ENCODE data around the gene SNCAIP.

The SNCAIP gene

DNA sequence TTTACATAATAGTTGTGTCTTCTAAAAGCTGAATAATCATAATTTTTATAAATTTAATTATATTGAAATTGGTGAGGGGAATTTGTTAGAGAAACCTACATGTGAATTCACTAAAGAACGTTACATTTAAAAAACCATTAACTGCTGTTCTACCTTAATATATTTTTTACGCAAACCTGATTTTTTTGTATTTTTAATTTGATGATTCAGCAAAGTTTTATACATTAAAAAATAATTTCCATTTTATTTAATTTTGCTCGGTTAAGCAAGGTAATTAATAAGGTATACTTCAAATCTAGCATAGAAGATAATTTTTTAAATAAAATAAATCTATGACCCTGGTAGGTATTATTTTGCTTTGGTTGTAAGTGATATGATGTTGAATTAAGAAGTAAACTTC lies 114.3 kb downstream of the SNCAIP start:
- DNase-seq (ENCODE audit: low read depth in 2 of 2), result no peak

DNA sequence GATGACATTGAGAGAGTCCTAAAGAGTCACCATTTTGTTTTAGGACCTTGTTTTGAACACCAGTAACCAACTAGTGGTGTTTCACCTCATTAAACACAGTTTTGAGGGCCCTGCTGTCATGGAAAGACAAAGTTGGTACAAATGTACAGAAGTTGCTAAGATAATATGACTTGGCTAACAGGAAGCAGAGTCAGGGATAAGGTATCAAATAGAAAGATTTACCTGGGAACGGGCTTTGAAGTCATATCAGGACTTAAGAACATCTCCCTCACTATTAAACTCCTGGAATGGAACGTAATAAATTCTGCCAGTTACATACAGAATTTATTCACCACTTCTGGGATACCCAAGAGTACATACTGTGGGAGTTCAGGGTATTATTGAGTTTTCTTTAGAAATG lies 115.6 kb downstream of the SNCAIP start:
- no peak for DNase-seq (ENCODE audit: low read depth in 2 of 2)

DNA sequence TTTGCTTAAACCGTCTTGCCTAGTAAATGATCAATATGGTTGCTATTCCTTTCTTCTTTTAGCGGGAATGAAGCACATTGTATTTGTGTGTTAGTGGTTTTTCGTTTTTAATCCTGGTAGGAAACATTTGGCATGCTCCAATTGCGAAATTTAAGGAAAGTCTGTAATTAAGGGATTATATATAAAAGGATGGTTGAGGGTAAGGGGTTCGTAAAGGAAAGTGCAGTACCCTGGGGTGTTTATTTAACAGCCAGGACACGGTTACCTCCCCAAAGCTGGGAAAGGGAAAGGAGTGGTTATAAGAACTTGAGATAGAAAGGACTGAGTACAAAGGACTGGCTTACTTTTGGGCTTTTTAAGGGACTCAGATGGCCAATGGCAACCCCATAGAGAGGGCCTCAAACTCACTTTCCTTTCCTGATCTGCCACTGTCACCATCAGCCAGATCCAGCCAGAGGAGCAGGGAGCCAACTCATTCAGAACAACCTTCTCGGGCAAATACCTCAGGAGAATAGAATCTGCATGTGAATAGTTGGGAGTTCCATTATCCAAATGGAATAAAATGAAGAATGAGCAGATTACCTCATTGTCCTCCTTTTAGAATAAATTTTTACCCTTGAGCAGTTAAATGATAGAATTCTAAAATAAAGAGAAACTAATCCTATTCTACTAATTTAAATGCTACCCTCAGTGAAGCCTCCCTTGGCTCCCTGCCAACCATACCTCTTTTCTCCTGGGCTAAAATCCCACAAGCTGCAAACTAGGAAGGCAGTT lies 117.7 kb downstream of the SNCAIP start:
- no peak for DNase-seq (ENCODE audit: low read depth in 2 of 2)

DNA sequence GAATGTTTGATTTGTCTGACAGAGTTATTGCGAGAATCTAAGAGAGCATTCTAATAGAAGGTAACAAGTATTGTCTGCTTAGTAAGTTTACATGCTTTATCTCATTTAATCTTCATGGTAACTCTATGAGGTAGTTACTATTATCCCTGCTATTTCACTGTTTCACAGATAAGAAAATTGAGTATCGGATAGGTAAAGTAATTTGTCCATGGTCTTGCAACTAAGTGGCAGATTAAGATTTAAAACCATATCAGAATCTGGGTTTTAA lies 118.2 kb downstream of the SNCAIP start:
- no peak for DNase-seq (ENCODE audit: low read depth in 2 of 2)

DNA sequence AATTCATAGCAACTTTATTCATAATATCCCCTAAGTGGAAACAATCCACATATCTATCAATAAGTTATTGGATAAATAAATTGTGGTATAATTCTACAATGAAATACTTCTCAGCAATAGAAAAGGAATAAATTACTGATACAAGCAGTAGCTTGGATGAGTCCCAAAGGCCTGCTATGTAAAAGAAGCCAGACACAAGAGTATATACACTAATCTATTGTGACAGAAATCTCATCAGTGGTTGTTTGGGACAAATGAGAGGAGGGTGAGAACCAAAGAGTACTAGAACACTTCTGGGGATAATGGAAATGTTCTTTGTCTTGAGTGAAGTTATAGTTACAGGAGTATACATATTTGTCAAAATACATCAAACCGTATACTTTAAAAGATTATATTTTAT lies 119.3 kb downstream of the SNCAIP start:
- no peak for DNase-seq (ENCODE audit: low read depth in 2 of 2)

DNA sequence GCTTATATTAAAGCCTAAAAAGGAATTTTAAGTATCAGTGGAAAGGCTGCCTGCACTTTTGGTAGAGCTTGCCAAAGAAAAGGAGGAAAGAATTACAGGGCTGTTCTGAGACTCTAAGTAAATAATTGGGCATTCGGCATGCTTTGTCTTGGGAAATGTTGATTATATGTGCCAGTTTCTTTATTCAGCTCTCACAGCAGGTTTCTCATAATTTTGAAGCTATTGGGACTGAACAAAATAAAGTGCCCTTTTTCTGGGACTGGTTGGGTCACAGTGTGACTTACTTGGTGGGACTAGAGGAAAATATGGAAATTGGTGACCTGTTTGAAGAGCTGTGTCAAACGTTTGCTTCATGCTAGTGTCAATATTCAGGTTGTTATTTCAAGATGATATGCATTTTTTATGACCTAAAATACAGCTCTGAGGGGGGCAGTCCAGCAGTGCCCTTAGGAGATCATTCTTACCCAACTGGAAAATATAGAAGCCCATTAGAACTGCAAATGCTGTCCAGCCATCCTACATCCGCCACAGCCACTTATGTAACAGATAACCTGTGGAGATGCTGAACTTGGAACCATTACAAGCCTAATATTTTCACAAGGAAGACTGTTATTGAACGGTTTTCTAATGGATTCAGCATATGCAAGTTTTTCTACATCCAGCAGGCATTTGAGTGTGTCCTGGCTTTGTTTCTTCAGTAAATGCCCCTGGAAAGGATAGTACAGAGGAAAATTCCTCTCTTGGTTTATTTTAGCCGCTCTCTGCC lies 122.4 kb downstream of the SNCAIP start:
- no peak for DNase-seq (ENCODE audit: low read depth in 2 of 2)

DNA sequence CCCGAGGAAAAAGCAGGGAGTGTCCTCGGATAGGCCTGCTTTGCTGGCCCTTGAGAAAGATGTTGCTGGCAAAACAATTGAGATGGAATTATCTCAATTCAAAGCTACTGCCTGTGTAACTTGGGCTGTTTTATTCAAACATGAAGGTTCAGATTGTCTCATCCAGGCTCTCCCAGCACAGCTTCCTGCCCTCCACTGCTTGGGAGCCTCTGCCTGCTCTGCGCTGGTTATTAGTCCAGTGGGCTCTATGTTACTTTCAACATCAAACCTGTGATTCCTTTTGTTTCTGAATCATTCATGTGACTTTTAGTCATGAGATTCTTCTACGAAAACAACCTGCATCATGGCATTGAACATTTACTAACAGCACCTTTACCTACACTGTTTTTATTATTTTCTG lies 123.2 kb downstream of the SNCAIP start:
- no peak for DNase-seq (ENCODE audit: low read depth in 2 of 2)

DNA sequence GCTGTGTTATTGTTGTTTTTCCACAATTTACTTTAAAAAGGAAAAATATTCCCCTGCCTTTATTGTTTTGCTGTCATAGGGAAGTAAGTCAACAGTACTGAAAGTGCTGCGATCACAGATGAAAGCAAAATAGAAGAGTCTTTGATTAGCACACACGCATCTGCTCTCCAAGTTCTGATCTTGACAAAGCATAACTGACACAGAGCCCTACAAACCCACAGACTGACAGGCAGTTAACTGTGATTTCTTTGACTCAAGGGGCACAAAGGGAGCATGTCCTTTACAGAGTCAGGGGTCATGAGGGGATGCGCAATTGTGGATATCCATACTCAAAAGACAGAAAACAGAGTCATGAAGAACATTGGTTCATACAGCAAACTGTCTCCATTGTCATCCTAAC lies 123.7 kb downstream of the SNCAIP start:
- no peak for DNase-seq (ENCODE audit: low read depth in 2 of 2)

DNA sequence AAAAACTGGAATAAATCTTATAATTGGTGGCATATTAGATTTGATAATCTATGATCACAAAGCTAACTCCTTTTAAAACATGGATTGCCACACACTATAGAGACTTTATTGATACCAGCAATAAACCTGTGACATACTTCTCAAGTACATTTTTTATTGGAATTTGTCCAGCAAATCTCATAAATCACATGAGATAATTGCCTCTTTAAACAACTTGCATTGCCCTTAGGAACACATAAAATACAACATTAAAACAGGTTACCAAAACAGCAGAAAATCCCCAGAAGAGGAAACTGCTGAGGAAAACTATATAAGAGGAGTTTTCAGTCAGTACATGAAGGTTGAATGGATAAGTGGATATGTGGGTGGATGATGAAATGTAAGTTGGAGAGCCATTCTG lies 124.6 kb downstream of the SNCAIP start:
- no peak for DNase-seq (ENCODE audit: low read depth in 2 of 2)

DNA sequence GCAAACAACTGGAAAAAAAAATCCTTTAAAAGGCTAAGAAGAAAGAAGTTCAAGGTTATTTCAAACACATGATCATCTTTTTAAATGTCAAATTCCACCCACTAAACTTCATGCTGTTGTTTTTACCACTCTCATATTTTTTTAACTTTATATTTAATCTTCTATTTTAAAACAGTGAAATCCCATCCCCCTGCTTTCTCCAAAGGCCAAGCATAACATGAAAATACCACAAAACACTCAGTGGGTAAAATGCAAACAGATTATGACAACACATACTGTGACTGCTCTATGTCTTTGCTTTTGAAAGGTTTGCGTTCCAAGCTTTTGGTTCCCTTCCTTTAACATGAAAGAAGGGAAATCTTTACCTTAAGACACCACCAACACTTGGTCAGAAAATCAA lies 127.6 kb downstream of the SNCAIP start:
- no peak for DNase-seq (ENCODE audit: low read depth in 2 of 2)

DNA sequence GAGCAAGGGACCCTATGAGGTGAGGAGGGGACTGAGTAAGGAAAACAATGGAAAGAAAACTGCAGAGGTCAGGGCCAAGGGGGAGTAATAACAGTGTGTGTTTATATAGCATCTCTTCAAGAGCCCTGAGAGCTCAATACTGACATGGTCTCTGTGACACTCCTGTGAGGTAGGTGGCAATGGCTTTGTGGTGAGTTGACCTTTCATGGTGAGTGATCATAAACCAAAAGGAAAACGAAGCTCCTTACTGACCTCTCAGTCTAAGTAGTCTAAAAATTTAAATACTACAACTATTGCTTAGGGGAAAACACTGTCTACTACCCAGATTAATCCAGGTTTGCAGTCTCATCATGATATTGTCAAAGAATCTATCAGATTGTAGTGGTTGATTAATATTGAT lies 130.9 kb downstream of the SNCAIP start:
- no peak for DNase-seq (ENCODE audit: low read depth in 2 of 2)

DNA sequence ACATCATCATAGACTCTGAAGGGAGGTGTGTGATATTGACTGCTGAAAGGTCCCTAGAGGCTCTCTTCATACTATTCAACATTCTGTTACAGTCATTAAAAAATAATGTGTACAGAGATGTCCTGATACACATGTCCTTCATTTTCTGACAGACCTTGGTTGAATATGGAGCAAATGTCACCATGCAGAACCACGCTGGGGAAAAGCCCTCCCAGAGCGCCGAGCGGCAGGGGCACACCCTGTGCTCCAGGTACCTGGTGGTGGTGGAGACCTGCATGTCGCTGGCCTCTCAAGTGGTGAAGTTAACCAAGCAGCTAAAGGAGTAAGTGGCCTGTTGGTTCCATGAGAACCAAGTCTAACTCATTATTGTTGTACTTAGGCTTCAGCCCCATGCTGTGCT lies 132.4 kb downstream of the SNCAIP start:
- DNase-seq (ENCODE audit: low read depth in 2 of 2), result no peak

DNA sequence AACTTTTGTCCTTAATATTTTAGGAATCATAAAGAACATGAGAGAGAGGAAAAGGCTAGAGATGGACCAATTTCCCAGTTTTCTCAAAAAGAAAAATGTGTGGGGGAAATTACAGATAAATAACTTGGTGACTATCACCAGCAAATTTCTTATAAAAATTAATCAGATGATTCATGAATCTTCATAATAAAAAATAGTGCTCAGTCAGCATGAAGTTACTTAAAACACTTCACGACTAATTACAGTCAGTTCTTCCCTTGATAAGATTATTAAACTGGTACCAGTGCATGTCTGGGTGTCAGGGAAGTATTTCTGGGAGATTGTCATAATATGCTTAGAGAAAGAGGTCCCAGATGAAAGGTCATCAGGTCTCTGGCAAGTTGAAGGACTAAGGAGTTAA lies 133.0 kb downstream of the SNCAIP start:
- no peak for DNase-seq (ENCODE audit: low read depth in 2 of 2)

DNA sequence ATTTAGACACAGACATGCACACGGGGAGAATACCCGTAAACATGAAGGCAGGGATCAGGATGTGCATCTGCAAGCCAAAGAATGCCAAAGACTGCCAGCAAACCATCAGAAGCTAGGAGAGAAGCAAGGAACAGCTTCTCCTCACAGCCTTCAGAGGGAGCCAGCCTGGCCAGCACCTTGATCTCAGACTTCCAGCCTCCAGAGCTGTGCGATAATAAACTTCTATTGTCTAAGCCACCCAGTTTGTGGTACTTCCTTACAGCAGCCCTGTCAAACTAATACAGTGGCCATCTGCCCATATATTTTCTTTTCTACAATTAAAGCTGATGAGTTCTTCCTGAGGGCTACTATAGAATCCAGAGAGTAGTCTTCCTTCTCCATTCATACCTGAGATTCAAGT lies 135.0 kb downstream of the SNCAIP start:
- DNase-seq (ENCODE audit: low read depth in 2 of 2), result no peak

DNA sequence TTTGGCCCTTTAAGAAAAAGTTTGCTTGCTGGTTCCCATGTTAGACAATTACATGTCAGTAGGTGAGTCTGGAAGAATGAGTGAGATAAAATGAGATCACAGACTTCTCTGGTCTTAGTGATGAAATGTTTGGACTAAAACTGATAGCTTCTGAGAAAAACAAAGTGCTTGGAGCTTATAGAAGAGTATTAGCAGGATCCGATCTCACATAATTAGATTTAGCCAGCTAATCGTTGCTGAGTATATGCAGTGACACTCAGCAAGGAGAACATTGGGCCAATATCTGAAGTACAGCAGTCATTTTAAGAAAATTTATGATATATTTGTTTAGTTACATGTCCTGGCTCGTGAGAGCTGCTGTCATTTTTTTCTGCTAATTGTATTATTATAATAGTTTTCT lies 135.8 kb downstream of the SNCAIP start:
- DNase-seq (ENCODE audit: low read depth in 2 of 2), result no peak

DNA sequence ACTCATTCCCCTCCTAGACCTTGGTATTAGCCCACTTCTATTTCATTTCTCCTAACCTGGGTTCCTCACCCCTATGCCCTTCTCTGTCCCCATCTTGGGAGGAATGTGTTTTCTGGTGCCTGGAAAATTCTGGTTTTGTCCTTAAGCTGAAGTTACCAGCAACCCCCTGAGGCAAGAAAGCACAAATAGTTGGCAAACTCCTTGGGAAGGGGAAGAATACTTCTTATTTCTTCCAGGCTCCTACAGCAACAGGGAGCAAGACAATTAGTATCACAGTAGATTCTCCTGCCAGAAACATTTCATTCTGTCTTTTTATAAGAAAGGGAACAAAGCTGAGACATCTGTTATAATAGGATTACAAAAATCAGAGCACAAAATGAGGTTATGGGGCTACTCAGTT lies 142.5 kb downstream of the SNCAIP start:
- no peak for DNase-seq (ENCODE audit: low read depth in 2 of 2)

DNA sequence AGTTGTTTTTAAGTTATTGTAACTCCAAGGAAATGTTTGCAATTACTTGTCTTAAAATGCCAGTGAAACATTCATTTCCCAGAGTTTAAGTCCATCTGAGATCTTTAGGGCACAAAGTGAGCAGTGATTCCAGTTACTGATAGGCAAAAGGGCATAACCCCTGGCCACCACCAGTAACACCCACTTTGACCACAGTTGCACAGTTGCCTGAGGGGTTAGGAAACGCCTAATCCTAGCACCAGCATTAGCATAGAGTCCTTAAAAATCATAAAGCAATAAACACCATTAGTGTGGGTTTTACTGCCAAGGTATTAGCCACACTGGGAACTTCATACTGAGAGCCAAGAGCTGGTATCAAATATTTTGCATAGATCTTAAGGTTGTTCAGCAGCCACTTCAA lies 143.9 kb downstream of the SNCAIP start:
- no peak for DNase-seq (ENCODE audit: low read depth in 2 of 2)

DNA sequence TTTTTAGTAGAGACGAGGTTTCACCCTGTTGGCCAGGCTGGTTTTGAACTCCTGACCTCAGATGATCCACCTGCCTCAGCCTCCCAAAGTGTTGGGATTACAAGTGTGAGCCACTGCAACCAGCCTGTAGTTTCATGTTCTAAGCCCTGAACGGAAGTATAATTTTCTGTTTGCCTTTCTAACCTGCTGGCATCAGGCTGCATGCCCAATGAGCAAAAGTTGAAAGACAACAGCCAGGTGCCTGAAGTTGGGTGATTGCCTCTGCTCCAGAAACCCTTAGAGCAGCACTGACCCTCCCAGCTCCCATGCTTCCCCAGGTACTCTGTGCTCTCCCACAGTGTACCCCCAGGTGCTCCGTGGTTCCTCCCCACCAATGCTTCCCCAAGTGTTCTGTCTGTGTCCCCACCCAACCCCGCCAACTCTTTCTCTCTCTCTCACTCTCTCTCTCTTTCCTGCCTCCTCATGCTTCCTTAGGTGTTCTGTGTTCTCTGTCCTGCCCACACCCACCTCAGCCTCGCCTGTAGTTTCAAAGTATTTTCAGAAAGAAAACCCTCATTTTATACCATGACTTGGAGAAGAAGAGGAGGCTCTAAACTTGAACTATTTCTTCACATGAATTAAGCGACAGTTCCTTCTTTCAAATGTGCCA lies 145.3 kb downstream of the SNCAIP start:
- DNase-seq (ENCODE audit: low read depth in 2 of 2), result no peak

DNA sequence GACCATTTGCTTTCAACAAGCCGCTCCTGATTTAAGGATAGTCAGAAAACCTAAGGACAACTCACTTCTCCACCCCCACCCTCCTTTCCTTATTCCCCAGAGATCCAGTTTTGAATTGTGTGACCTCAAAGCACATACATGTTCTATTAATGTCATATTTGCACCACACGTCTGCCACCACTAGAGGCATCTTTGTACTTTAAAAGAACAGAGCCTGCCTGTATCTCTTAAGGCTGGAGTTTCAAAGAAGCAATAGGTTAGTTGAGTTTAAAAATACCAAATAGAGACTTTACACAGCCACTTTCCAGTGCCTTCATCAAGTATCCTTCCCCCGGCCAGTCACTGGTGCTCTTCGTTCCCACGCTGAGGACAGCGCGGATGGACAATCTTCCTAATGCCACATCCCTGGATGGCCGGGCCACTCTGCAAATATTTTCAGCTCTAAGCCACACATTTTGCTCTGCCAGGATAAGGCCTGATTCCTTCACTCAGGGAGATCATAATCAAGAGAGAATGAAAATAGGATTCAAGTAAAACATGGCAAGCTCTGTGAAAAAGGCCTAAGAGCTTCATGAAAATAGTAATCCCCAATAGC lies 146.3 kb downstream of the SNCAIP start:
- DNase-seq (ENCODE audit: low read depth in 2 of 2), result no peak

DNA sequence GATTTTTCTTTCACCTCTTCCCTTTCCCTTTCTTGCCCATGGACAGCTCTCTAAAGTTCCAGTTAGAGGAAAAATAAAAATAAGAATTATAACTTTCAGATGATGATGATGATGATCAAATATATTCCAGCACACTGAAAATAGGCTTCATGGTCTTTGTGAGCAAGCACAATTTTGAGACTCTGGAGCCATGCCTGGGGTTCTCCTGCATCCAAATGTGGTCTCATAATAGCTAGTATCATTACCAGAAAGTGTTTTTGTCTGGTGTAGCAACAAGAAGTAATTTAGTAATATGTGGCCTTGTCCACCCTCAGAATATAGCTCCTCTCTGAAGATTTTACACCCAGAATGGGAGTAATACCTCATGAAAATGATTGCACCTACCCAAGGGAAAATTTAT lies 150.4 kb downstream of the SNCAIP start:
- no peak for DNase-seq (ENCODE audit: low read depth in 2 of 2)

DNA sequence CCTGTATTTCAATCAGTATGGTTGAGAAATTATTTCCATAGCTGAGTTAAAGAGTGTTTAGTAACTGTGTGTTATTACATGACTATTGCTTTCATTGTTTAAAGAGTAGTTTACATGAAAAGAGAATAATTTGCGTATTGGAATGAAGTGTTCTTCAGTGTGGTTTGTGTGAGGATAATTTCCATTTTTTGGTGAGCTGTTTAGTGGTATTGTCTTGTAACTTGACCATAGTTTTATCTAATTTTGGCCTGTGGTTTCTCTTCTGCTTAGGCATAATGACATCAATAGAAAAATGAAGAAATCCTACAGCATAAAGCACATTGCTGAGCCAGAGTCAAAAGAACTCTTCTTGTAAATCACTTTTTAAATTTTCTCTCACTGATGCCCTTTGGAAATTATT lies 151.2 kb downstream of the SNCAIP start:
- no peak for DNase-seq (ENCODE audit: low read depth in 2 of 2)

DNA sequence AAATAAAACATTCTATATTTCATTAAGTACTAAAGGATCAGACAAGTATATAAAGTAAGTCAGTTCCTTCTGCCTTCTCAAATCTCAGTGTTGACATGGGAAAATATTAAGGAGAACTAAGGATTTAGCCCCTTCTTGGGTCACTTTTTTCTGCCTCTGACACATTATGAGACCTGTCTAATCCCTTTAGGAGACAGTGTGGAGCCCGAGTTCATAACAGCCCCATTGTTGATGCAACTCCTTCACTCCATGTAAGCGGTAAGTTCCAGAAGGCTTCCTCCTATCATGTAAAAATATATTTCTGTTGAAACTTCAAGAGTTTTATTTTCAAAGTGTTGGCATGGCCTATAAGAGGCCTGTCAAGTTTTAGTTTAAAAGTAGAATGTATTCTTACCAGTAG lies 152.2 kb downstream of the SNCAIP start:
- no peak for DNase-seq (ENCODE audit: low read depth in 2 of 2)

DNA sequence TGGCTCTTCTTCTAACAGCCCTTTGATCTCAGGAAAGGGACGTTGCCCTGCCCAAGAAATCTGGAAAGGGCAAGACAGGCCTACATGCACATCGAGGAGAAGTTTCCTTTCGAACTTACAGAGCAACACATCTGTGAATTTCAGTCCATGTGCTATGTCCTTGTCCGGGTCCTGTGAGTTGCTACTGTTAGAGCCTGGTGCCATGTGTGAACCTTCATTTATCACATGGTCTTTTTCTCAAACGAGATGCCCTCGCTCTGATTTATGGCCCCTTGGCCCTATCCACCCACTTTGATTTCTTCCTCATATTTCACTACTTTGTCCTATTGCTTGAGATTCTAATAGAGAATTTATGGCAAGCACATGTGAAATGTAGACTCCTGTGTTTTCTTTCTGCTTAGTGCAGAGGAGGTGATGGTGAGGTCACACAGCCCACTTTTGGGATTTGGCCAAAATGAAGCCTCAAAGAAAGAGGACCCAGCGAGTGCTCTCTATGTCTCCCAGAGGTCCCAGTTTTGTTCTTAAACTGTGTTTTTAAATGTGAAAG lies 153.1 kb downstream of the SNCAIP start:
- no peak for DNase-seq (ENCODE audit: low read depth in 2 of 2)

All from activated CD8-positive, alpha-beta memory T cell treated with anti-CD3 and anti-CD28 coated beads for 4 hours (primary cell).